ENCODE measurements around the gene ID3.
A peak's percentile ranks its signal among the peaks of the same experiment; 100 is the strongest.

ID3 gene

GRCh38 chr1:23559136-23559984 lies at the start of gene ID3:
TSS of gene ID3 (minus strand) at chr1:23559501. CDS start at chr1:23559426, 75 bp downstream.
- Histone ChIP-seq H4K20me1 (peaks cover 14 to 33% (median 27%) of the 10 kb centered on the region in 11 experiments; a peak in 20 of 22 replicates), H3K36me3 (peaks cover 0 to 24% (median 10%) of the 10 kb centered on the region in 11 experiments; a peak in 11 of 22 replicates), H3K4me1 (peaks cover 71 to 86% (median 77%) of the 10 kb centered on the region in 10 experiments), H3K9me3 (replicated peaks in 1 of 11) (no peaks in the 10 kb centered on the region), H3K4me2 (peak within 1 kb of the TSS; percentile 83 to 98 (median 92)), H3K4me3 (peak within 1 kb of the TSS; percentile 77 to 97 (median 86)), H3K27ac (peak within 1 kb of the TSS; percentile 81 to 96 (median 91)), H3K9ac (peak within 1 kb of the TSS; percentile 83 to 91 (median 87)), H3K27me3 (no peaks in the 10 kb centered on the region)
- TF ChIP-seq Cebpa-rat (IDR thresholded peaks at IDR 0.05) = no peak

- Histone ChIP-seq H3K9me3 (replicated peaks in 1 of 11) (no peaks in the 10 kb centered on the region), H3K4me1 (peaks cover 12 to 100% (median 95%) of the 10 kb centered on the region in 10 experiments), H3K27me3 (no peaks in the 10 kb centered on the region), H4K20me1 (no peaks in the 10 kb centered on the region; a peak in 1 of 22 replicates), H3K4me2 (peak overlapping the region in 7 of 11 experiments; percentile 14 to 99 (median 54); a peak in 13 of 22 replicates), H3K36me3 (no peaks in the 10 kb centered on the region), H3K4me3 (no peak overlapping the region), H3K9ac (no peak overlapping the region), H3K27ac (0 out of 22 replicates have a peak overlapping the region, but pooled peaks of 1 of the 11 experiments have one; percentile 35)
- no peak for TF ChIP-seq Cebpa-rat (IDR thresholded peaks at IDR 0.05)
Measured at GRCh38 chr1:23607944-23608343, 48.6 kb upstream of the ID3 start.

GRCh38 chr1:23601968-23602876 lies 42.9 kb upstream of the ID3 start:
- Histone ChIP-seq H3K4me1 (peaks cover 53 to 100% (median 97%) of the 10 kb centered on the region in 10 experiments), H4K20me1 (no peaks in the 10 kb centered on the region), H3K9ac (peak overlapping the region in 8 of 11 experiments; percentile 54 to 85 (median 74); a peak in 16 of 22 replicates), H3K27me3 (no peaks in the 10 kb centered on the region), H3K4me3 (peak overlapping the region in 4 of 10 experiments; percentile 0 to 64 (median 60); a peak in 6 of 20 replicates), H3K4me2 (peak overlapping the region in 10 of 11 experiments; percentile 82 to 99 (median 87); a peak in 19 of 22 replicates), H3K36me3 (no peaks in the 10 kb centered on the region), H3K27ac (peak overlapping the region in 9 of 11 experiments; percentile 55 to 93 (median 86); a peak in 16 of 22 replicates), H3K9me3 (replicated peaks in 1 of 11) (no peaks in the 10 kb centered on the region)
- TF ChIP-seq Cebpa-rat (IDR thresholded peaks at IDR 0.05) = no peak

GRCh38 chr1:23601135-23601967 lies 42.0 kb upstream of the ID3 start:
- Histone ChIP-seq H3K27ac (peak overlapping the region in 9 of 11 experiments; percentile 55 to 93 (median 86); a peak in 18 of 22 replicates), H4K20me1 (no peaks in the 10 kb centered on the region), H3K9me3 (replicated peaks in 1 of 11) (no peaks in the 10 kb centered on the region), H3K4me2 (peak overlapping the region; percentile 82 to 99 (median 87)), H3K4me1 (peaks cover 62 to 100% (median 98%) of the 10 kb centered on the region in 10 experiments), H3K4me3 (peak overlapping the region in 8 of 10 experiments; percentile 22 to 64 (median 44); a peak in 12 of 20 replicates), H3K36me3 (no peaks in the 10 kb centered on the region), H3K9ac (peak overlapping the region in 9 of 11 experiments; percentile 16 to 85 (median 69); a peak in 17 of 22 replicates), H3K27me3 (no peaks in the 10 kb centered on the region)
- peak in 5 of 11 experiments; percentile 6 to 71 (median 29); a peak in 3 of 22 replicates for TF ChIP-seq Cebpa-rat (IDR thresholded peaks at IDR 0.05)

GRCh38 chr1:23600283-23600682 lies 41.0 kb upstream of the ID3 start:
- no peak for TF ChIP-seq Cebpa-rat (IDR thresholded peaks at IDR 0.05)
- H3K4me3 ChIP-seq = peak overlapping the region in 7 of 10 experiments; percentile 24 to 64 (median 50); a peak in 14 of 20 replicates
- no peaks in the 10 kb centered on the region for H3K27me3 ChIP-seq
- H3K9ac ChIP-seq = peak overlapping the region in 9 of 11 experiments; percentile 6 to 85 (median 69); a peak in 17 of 22 replicates
- H3K4me1 ChIP-seq = peaks cover 69 to 100% (median 98%) of the 10 kb centered on the region in 10 experiments
- no peaks in the 10 kb centered on the region for H3K9me3 ChIP-seq (replicated peaks in 1 of 11)
- H3K36me3 ChIP-seq = no peaks in the 10 kb centered on the region
- H4K20me1 ChIP-seq = no peaks in the 10 kb centered on the region
- peak overlapping the region in 9 of 11 experiments; percentile 55 to 93 (median 86); a peak in 18 of 22 replicates for H3K27ac ChIP-seq
- H3K4me2 ChIP-seq = peak overlapping the region; percentile 82 to 99 (median 87)

- TF ChIP-seq Cebpa-rat (IDR thresholded peaks at IDR 0.05) = no peak
- H3K4me2 ChIP-seq = peak overlapping the region; percentile 82 to 99 (median 87)
- H3K27ac ChIP-seq = peak overlapping the region in 9 of 11 experiments; percentile 61 to 93 (median 86); a peak in 19 of 22 replicates
- no peaks in the 10 kb centered on the region for H3K9me3 ChIP-seq (replicated peaks in 1 of 11)
- no peaks in the 10 kb centered on the region for H3K36me3 ChIP-seq
- no peaks in the 10 kb centered on the region for H4K20me1 ChIP-seq
- H3K4me3 ChIP-seq = peak overlapping the region in 4 of 10 experiments; percentile 50 to 64 (median 60); a peak in 8 of 20 replicates
- peaks cover 80 to 100% (median 98%) of the 10 kb centered on the region in 10 experiments for H3K4me1 ChIP-seq
- H3K27me3 ChIP-seq = no peaks in the 10 kb centered on the region
- peak overlapping the region in 10 of 11 experiments; percentile 15 to 85 (median 70); a peak in 17 of 22 replicates for H3K9ac ChIP-seq
Measured at GRCh38 chr1:23599125-23599524, 39.8 kb upstream of the ID3 start.

GRCh38 chr1:23598424-23598823 lies 39.1 kb upstream of the ID3 start:
- Histone ChIP-seq H3K27ac (peak overlapping the region; percentile 32 to 93 (median 80); a peak in 21 of 22 replicates), H3K27me3 (no peaks in the 10 kb centered on the region), H3K9me3 (replicated peaks in 1 of 11) (no peaks in the 10 kb centered on the region), H3K4me1 (peaks cover 87 to 100% (median 100%) of the 10 kb centered on the region in 10 experiments), H3K9ac (peak overlapping the region in 10 of 11 experiments; percentile 15 to 85 (median 70); a peak in 18 of 22 replicates), H4K20me1 (no peaks in the 10 kb centered on the region), H3K4me3 (peak overlapping the region in 5 of 10 experiments; percentile 18 to 64 (median 50); a peak in 9 of 20 replicates), H3K36me3 (no peaks in the 10 kb centered on the region), H3K4me2 (peak overlapping the region; percentile 82 to 99 (median 87))
- no peak for TF ChIP-seq Cebpa-rat (IDR thresholded peaks at IDR 0.05)

All from BLaER1 treated with 17β-estradiol and CSF1 and Interleukin-3, amounts not matched to agents 10 nM and 100 nM (cell line).